ENCODE data around the gene ABCD1.
A peak's percentile ranks its signal among the peaks of the same experiment; 100 is the strongest.

Gene ABCD1

DNA sequence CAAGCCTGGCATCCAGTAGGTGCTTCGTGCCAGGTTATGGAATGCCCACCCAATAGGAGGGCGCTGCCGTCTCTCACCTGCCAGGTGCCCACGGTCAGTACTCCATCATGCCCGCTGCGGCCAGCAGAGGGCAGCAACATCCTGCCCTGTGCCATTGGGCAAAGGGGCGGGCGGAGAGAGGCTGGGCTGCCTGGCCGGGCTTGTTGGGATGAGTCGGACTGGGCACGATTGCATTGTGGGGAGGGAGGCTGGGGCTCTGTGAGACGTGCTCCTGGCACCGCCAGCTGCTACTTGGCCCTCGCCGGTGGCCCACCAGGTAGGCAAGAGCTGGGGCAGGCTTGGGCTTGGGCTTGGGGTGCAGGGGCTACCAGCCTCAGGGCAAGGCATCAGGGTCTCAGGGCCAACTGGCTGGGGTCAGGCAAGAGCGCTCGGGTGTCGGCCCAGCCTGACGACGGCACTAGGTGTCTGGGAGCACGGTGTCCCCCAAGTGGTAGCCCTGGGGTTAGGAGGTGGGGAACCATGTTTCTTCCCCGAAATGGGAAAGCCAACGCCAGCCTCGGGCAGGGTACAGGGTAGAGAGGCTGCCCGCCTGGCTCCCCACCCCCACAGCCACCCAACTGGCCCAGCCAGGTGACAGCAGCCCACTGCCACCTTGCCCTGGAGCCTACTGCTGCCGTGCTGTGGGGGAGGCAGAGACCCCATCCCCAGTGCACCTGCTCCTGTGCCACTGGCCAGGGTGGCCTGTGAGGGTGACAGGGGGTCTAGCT, 39.5 kb downstream of the ABCD1 start, which contains the start of gene PLXNB3:
Gene PLXNB3, plus strand, starts transcription at position 261 of the 767 bp plus-strand sequence. CDS start 1,287 bp downstream, outside the sequence.
- DNase-seq, result peak; percentile 15 to 47

DNA sequence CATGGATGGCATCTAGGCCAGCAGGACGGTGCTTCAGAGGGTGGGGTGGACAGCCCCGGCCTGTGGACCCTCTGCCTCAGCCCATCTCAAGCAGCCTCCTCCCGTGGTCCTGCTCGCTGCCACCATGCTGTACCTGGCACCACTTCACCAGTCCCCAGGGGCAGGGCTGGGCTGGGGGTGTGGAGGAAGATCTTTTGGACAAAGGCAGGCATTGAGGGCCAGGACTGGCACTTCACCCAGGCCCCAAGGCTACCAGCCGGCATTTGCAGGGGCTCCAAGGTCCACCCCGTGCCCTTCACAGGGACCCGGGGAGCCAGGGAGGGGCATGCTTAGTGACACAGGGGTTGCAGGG, 40.1 kb downstream of the ABCD1 start:
- DNase-seq, result no peak

DNA sequence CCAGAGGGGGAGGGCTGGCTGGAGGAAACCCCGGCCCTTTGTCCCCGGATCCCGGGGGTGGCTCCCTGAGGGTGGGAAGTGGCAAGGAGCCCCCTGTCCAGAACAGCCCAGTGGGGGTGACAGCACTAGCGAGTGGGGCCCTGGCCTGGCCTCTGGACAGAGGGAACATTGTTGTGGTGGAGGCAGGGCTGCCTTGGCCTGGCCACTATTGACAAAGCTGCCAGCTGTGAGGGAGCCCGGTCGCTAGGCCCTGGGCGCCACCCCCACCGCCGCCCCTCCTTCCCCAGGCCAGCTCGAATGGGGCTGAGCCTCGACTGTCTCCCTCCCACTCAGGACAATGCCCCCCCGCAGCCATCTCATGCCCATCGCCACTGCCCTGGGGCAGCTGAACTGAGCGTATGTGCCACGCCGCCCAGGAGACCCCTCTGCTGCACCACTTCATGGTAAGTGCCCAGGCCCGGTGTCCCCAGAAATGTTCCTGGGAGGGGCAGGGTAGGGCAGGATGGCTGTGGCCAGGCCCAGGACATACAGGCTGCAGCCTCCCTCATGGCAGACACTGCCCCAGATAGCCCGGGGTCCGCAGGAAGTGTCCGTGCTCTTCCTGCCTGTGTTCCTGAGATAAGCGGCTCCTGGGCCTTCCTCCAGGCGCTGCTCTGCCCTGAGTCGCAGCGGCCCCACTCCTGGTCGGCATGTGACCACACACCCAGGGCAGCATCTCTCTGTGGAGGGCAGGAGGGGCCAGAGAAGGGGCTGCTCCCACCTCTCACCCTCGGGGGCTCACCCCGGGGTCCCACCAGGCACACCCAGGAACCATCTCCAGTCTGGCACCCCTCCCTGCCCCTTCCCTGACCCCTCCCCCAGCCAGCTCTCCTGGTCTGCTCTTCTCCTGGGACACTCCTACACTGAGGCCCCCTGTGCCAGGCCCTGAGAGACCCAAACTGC, 40.8 kb downstream of the ABCD1 start:
- DNase-seq, result no peak

DNA sequence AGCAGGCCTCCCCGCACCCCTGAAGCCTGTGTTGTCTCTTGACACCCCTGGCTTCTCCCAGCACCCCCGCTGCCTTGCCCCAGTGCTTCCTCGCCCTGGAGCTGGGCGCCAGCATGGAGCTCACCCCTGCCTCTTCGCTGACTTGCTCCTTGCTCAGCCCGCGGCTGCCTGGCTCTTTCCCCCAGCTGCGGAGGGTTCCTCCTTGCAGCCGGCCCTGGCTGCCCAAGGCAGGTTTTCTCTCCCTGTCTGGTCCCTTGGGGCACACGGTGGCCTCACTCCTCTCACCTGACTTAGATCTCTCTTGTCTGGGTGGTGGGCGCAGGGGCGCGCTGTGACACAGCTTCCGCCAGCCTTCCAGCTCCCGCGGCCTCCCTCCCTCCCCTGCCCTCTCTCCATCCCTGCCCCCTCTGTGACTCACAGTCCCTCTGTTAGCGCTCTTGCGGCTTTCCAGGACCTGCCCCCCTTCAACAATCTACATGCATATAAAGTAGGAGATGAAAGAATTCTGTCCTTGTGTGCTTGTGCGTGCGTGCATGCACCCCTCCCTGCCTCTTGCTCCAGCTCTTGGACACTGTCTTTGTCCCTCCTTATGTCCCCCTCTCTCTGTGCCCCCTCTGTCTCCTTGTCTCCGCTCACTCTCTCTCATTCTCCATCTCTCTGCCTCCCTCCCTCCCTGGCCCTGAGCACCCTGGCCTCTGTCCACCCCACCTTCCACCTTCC, 41.6 kb downstream of the ABCD1 start:
- peak; percentile 4 to 73 for DNase-seq

DNA sequence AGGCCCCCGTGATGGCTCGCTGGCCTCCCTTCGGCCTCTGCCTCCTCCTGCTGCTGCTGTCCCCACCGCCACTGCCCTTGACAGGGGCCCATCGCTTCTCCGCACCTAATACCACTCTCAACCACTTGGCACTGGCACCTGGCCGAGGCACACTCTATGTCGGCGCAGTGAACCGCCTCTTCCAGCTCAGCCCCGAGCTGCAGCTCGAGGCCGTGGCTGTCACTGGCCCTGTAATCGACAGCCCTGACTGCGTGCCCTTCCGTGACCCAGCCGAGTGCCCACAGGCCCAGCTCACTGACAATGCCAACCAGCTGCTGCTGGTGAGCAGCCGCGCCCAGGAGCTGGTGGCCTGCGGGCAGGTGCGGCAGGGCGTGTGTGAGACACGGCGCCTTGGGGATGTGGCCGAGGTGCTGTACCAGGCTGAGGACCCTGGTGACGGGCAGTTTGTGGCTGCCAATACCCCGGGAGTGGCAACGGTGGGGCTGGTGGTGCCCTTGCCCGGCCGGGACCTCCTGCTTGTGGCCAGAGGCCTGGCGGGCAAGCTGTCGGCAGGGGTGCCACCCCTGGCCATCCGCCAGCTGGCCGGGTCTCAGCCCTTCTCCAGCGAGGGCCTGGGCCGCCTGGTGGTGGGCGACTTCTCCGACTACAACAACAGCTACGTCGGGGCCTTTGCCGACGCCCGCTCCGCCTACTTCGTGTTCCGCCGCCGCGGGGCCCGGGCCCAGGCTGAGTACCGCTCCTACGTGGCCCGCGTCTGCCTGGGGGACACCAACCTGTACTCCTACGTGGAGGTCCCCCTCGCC, 42.4 kb downstream of the ABCD1 start:
- no peak for DNase-seq

DNA sequence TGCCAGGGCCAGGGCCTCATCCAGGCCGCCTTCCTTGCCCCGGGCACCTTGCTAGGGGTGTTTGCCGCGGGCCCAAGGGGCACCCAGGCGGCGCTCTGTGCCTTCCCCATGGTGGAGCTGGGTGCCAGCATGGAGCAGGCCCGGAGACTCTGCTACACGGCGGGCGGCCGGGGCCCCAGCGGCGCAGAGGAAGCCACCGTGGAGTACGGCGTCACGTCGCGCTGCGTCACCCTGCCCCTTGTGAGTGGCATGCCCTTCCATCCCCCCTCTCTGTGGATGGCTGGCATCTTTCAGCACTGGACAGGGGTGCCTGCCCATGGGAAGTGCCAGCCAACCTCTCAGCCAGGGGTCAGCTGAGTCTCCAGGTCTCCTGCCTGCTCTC, 43.0 kb downstream of the ABCD1 start:
- DNase-seq, result no peak

DNA sequence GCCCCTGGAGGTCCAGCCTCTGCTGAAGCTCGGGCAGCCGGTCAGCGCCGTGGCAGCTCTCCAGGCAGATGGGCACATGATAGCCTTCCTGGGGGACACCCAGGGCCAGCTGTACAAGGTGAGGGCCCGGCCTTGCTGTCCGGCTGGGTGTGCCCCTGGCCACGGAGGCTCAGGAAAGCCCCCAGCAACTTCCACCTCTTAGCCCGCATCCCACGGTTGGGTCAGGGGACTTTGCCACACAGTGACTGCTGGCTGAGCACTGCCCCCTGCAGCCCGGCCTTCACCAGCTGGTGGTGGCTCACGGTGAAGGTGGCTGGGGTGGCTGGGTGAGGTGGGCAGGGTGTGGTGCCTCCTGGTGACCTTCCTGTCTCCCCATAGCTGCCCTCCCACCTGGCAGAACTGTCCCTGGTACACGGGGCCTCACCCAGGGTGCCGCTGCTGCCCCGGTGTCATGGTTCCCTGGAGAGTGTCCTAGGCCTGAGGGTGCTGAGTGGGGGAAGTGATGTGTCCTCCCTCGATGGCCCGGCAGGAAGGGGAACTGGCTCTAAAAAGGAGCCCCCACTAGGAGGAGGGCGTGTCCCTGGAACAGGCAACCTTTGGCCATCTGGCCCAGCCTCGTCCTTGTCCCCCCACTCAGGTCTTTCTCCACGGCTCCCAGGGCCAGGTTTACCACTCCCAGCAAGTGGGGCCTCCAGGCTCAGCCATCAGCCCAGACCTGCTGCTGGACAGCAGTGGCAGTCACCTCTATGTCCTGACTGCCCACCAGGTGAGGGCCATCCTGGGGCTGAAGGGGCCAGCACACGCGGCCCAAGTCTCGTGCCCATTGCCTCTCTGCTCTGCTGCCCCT, 43.9 kb downstream of the ABCD1 start:
- DNase-seq, result no peak

DNA sequence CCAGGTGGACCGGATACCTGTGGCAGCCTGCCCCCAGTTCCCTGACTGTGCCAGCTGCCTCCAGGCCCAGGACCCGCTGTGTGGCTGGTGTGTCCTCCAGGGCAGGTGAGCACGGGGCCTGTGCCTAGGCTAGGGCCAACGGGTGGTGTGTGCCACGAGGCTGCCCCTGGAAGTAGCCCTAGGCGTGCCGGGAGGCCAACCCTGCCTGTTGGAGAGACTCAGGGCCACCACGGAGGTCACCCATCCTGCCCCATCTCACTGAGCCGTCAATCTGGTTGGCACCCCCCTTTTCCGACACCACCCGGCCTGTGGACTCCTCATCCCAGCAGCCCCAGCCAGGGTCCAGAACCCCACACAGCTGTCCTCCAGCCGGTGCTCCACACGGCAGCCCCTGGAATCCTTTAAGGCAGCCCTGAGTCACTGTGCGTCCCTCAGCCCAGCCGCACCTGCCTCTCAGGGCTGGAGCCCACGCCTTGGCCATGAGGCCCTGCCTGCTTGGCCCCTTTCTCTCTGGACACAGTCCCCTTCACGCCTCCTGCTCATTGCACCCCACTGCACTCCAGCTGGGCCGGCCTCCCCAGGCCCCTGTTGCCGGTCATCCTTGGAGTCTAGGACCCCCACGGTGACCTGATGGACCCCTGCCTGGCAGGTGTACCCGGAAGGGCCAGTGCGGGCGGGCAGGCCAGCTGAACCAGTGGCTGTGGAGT, 44.7 kb downstream of the ABCD1 start:
- DNase-seq, result no peak

DNA sequence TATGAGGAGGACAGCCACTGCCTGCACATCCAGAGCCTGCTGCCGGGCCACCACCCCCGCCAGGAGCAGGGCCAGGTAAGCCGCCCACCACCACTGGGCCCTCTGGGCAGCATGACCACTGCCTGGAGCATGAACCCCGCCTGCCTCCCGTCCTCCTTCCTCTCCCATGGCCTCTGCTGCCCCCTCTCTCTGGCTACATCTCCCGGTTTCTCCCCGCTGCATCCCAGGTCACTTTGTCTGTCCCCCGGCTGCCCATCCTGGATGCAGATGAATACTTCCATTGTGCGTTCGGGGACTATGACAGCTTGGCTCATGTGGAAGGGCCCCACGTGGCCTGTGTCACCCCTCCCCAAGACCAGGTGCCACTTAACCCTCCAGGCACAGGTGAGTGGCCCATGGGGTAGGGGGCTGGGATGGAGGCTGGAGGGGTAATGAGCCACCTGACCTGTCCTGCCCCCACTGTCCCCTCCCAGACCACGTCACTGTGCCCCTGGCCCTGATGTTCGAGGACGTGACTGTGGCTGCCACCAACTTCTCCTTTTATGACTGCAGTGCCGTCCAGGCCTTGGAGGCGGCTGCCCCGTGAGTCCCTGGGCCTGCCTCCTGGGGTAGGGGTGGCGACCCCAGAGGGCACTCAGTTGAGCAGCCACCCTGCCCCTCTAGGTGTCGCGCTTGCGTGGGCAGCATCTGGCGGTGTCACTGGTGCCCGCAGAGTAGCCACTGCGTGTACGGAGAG, 45.4 kb downstream of the ABCD1 start:
- DNase-seq, result no peak

DNA sequence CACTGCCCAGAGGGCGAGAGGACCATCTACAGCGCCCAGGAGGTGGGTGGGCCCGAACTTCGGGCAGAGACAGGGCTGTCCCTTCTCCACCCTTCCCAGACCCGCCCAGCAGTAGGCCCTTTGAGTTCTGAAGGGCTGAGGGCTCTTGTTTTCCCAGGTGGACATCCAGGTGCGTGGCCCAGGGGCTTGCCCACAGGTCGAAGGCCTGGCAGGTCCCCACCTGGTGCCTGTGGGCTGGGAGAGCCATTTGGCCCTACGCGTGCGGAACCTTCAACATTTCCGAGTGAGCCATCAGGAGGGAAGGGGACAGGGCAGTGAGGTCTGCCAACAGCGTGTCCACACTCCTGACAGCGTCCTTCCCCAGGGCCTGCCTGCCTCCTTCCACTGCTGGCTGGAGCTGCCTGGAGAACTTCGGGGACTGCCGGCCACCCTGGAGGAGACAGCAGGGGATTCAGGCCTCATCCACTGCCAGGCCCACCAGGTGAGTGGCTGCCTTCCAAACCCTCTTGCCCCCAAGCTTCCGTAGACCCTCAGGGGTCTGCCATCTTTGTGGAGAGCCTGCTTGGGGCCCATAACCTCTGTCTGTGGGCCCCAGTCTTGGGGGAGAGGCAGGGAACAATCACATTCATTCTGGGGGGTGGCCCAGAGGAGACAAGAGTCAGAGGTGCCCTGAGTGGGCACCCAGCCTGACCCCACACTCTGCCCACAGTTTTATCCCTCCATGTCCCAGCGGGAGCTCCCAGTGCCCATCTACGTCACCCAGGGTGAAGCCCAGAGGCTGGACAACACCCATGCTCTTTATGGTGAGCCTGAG, 46.2 kb downstream of the ABCD1 start:
- DNase-seq, result no peak

DNA sequence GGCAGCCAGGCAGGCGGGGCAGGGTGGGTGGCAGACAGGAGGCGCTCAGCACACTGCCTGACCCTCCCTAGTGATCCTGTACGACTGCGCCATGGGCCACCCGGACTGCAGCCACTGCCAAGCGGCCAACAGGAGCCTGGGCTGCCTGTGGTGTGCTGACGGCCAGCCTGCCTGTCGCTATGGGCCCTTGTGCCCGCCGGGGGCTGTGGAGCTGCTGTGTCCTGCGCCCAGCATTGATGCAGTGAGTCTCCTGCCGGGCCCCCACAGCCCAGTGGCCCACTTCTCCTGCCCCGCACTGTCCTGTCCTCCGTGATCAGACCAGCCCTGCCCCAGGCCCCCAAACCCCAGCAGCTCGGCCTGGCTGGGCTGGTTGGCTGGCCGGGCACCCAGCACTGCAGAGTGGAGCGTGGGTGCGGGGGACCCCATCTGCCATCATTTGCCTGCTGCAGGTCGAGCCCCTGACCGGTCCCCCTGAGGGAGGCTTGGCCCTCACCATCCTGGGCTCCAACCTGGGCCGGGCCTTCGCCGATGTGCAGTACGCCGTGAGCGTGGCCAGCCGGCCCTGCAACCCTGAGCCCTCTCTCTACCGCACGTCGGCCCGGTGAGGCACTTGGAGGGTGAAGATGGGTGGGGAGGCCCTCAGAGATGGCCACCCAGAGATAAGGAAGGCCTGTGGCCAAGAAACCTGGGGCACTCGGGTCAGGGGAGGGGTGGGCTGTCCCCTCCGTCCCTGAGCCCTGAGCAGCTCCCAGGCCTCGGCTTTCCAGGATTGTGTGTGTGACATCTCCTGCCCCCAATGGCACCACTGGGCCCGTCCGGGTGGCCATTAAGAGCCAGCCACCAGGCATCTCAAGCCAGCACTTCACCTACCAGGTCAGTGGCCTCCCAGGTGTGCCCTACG, 47.0 kb downstream of the ABCD1 start:
- DNase-seq, result no peak

DNA sequence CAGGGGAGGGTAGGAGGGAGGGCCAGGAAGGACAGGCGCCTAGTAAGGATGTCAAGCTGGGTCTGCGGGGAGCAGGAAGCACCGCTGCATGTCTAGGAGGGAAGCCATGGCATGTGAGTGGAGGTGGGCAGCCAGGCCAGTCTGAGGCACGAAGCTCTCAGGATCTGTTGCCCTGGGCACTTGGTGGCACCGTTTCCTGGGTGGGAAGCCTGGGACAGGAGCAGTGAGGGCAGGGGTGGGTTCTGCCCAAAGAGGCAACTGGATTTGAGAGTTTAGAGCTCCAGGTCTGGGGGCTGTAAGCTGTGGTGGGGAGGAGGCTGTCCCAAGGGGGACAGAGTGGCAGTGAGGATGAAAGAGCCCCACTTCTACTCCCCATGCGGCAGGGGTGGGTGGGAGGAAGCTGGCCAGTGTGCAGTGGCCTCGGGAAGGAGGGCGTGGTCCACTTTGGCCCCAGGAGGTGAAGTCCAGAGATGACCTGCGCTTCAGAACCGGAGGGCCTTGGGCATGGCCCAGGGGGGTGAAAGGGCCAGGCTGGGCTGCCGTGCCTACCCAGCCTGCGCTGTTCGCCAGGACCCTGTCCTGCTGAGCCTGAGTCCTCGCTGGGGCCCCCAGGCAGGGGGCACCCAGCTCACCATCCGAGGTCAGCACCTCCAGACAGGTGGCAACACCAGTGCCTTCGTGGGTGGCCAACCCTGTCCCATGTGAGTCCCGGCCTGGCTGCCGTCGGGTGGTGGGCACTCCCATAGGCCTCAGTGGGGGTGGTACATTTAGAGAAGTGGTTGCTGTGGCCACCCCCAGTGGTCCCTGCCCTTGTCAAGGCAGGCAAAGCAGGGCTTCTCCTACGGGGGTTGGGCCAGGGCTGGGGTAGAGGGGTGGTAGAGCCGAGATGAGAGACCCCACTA, 47.9 kb downstream of the ABCD1 start:
- no peak for DNase-seq

DNA sequence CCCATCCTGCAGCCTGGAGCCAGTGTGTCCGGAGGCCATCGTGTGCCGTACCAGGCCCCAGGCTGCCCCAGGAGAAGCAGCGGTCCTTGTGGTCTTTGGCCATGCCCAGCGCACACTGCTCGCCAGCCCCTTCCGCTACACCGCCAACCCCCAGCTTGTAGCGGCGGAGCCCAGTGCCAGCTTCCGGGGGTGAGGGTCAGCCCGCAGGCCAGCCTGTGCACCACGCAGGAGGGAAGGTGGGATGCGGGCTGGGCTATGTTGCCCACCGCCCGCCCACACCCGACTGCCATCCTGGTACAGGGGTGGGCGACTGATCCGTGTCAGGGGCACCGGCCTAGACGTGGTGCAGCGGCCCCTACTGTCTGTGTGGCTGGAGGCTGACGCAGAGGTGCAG, 48.6 kb downstream of the ABCD1 start:
- DNase-seq, result no peak

DNA sequence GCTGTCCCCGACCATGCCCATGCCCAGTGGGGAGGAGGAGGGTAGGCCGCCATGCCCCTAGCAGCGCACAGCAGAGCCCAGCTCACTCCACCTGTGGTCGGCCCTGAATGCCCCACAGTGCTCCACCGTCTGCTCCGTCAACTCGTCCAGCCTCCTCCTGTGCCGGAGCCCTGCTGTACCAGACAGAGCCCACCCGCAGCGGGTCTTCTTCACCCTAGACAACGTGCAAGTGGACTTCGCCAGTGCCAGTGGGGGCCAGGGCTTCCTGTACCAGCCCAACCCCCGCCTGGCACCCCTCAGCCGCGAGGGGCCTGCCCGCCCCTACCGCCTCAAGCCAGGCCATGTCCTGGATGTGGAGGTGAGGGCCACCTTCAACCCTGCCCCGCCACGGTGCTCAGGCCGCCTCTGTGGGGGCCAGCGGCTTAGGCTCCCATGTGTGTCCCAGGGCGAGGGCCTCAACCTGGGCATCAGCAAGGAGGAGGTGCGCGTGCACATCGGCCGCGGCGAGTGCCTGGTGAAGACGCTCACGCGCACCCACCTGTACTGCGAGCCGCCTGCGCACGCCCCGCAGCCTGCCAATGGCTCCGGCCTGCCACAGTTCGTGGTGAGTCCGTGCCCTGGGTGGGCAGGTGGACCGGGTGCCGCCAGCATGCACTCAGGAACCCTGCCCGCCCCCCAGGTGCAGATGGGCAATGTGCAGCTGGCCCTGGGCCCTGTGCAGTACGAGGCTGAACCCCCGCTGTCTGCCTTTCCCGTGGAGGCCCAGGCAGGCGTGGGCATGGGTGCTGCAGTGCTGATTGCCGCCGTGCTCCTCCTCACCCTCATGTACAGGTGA, 49.3 kb downstream of the ABCD1 start:
- DNase-seq, result no peak

DNA sequence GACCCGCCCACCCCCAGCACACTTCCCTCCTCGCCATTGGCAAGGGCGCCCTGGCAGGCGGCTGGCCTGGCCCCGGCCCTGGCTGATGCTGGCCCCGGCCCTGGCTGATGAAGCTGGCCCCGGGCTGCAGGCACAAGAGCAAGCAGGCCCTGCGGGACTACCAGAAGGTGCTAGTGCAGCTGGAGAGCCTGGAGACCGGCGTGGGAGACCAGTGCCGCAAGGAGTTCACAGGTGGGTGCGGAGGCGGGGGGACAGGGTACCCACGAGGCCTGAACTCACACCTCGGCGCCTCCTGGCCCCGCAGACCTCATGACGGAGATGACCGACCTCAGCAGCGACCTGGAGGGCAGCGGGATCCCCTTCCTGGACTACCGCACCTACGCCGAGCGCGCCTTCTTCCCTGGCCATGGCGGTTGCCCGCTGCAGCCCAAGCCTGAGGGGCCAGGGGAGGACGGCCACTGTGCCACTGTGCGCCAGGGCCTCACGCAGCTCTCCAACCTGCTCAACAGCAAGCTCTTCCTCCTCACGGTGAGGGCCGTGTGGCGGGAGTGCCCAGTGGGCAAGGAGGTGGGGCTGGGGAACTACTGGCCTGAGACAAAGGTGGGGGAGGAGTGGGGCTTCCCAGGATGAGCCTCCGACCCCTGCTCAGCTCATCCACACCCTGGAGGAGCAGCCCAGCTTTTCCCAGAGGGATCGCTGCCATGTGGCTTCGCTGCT, 50.1 kb downstream of the ABCD1 start:
- DNase-seq, result no peak
